Epithelial cell of esophagus (primary cell): ENCODE measurements around the gene CUL4B.

Experiments
- DNase-seq: peaks from one replicate; pipeline ENCODE4 v3.0.0; 2010; ENCODE audit warnings: low read depth
- H3K4me3 ChIP-seq: 2 replicates; pipeline ENCODE4 v1.5.1; 2011; ENCODE audit warnings: mild to moderate bottlenecking, low read length, control low read depth
- TF ChIP-seq, protein P1 (sequence below): IDR thresholded peaks from 2 replicates; pipeline ENCODE4 v1.5.1; 2011; ENCODE audit warnings: low read depth, mild to moderate bottlenecking, low read length, control low read depth, inconsistent platforms; ENCODE audit not compliant: insufficient read depth; ENCODE audit errors: missing control alignments

The CUL4B gene

DNA sequence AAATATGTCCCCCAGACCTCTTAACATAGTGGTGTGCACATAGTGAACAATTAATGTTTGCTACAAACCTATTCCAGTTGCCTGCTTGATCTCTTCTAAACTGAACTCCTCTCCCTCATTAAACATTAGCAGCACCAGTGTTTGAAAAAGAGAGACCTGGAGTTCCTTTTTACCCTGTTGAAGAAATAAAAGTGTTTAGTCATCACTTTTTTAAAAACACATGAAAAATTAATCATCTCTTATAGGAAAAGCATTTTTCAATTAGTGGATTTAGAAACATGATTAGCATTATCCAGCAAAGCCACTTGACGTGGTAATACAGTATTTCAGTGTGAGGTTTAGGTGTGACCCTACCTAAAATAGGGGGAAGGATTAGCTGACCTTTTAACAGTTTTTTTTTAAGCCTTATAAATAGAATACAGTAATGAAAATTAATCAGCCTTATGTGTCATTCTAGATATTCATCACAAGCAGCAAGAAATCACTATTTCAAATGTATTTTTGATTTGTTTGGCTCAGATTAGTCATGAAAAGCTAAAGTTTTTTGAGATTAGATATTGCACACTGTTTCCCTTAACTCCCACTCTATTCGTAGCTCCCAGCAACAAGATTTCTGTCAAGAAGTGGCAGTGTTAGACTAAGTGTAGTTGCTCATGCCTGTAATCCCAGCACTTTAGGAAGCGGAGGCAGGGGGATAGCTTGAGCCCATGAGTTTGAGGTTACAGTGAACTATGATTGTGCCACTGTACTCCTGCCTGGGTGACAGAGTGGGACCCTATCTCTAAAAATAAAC is 26.2 kb downstream of the CUL4B start:
- H3K4me3 ChIP-seq: no peak overlapping the region
- TF ChIP-seq, protein P1, sequence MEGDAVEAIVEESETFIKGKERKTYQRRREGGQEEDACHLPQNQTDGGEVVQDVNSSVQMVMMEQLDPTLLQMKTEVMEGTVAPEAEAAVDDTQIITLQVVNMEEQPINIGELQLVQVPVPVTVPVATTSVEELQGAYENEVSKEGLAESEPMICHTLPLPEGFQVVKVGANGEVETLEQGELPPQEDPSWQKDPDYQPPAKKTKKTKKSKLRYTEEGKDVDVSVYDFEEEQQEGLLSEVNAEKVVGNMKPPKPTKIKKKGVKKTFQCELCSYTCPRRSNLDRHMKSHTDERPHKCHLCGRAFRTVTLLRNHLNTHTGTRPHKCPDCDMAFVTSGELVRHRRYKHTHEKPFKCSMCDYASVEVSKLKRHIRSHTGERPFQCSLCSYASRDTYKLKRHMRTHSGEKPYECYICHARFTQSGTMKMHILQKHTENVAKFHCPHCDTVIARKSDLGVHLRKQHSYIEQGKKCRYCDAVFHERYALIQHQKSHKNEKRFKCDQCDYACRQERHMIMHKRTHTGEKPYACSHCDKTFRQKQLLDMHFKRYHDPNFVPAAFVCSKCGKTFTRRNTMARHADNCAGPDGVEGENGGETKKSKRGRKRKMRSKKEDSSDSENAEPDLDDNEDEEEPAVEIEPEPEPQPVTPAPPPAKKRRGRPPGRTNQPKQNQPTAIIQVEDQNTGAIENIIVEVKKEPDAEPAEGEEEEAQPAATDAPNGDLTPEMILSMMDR: no peak
- DNase-seq: no peak

DNA sequence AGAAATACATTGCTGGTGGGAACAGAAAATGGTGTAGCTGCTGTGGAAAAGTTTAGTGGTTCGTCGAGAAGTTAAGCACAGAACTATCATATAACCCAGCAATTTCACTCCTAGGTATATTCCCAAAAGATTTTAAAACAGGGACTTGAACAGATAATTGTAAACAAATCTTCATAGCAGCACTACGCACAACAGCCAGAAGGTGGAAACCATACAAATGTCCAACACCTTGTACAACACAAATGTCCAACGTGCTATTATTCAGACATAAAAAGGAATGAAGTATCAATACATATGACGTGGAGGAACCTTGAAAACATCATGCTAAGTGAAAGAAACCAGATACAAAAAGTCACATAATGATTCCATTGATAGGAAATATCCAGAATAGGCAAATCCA is 37.9 kb downstream of the CUL4B start:
- TF ChIP-seq, protein P1: no peak
- no peak for DNase-seq
- no peak overlapping the region for H3K4me3 ChIP-seq

DNA sequence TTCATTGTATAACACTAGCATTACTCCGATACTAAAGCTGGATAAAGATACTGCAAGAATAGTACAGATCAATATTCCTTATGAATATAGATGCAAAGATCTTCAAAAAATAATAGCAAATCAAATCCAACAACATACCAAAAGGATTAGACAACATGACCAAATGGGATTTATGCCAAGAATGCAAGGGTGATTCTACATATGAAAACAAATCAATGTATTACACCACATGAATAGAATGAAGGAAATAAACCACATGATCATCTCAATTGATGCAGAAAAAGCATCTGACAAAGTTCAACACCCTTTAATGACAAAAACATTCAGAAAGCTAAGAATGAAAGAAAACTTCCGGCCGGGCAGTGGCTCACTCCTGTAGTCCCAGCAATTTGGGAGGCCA is 42.8 kb downstream of the CUL4B start:
- DNase-seq: peak; percentile 74
- TF ChIP-seq, protein P1: no peak
- H3K4me3 ChIP-seq: no peak overlapping the region

DNA sequence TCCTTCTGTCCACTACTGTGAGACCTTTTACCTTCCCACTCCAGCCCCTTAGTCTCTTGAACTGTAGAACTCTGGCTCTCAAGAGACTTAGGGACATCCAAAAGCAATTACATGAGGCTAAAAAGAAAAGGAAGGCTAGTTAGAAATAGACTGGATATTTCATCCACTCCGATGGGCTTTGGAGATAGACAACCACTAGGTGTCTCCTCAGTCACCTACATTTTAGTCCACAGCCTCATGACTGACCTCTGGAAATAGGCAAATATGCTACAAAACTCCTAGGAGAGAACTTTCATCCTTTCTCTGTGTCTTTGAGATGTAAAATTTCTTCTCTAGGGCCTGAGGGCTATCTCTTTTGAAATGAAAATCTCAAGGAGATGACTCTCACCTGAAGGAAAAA is 46.5 kb downstream of the CUL4B start:
- DNase-seq: peak; percentile 38
- no peak overlapping the region for H3K4me3 ChIP-seq
- TF ChIP-seq, protein P1: peak; percentile 56

DNA sequence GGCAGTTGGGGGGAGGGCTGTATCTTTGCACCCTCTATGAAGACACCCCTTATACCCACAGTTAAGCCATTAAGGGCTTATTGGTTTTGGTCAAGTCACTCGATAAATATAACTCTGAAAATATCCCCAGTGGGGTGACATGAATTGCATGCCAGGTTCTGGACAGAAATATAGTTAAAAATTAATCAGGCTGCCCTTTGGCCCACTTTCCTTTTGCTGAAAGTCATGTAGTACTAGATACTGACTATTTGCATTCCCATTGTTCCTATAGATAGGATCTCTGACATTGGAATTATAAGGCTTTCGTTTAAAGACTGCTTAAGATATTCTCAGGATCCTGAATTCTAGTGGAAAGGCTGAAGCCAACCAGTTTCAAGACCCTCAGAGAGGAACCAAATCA is 48.1 kb downstream of the CUL4B start:
- TF ChIP-seq, protein P1: no peak
- no peak overlapping the region for H3K4me3 ChIP-seq
- no peak for DNase-seq

DNA sequence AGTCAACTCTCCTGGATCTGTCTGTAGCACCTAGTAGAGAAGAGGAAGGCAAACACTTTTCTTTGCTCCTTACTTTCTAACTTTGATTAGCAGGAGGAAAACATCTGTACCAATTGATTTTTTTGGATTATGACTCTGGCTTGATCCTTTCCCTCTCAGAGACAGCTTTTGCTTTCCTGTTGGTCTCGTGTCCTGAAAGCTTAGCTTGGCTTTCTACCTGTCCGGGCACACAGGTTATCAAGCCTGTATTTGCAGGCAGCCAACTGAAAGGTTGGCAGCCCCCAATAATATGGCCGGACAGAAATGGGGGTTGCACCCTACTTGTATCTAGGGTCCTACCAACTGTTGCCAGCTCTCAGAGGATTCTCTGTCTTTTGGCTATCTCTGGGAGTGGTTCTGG is 48.5 kb downstream of the CUL4B start:
- TF ChIP-seq, protein P1: no peak
- no peak for DNase-seq
- no peak overlapping the region for H3K4me3 ChIP-seq

DNA sequence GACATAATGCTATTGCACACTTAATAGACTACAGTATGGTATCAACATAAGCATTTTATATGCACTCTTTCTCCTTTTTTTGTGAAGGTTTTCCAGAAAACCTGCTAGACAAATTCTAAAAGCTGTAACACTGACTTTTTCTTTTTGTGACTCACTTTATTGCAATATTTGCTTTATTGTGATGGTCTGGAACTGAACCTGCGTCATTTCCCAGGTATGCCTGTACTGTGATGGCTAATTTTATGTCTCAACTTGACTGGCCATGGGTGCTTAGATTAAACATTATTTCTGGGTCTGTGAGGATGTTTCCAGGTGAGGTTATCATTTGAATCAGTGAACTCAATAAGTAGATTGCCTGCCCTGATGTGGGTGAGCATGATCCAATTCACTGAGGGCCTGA is 56.2 kb downstream of the CUL4B start:
- no peak overlapping the region for H3K4me3 ChIP-seq
- DNase-seq: peak; percentile 76
- TF ChIP-seq, protein P1: no peak
